H1 (cell line): ENCODE data around the gene POLRMT. TPM values are rescaled to one million over a fixed set of nuclear protein-coding genes. Genes with fewer than 3 reads are reported as not detected.

Experiments
- CEBPB ChIP-seq: IDR thresholded peaks from 2 replicates; pipeline ENCODE4 v1.6.1; 2012; ENCODE audit warnings: low read depth, low read length
- CHD1 ChIP-seq: IDR thresholded peaks from 2 replicates; pipeline ENCODE4 v1.6.1; 2012; ENCODE audit warnings: low read depth, low read length, improper control_type of control experiment
- KDM1A ChIP-seq: fragments of 200-600, 300-600 bp; sonication (generic); IDR thresholded peaks from 2 replicates; pipeline ENCODE4 v1.7.1; 2016; ENCODE audit warnings: mild to moderate bottlenecking, low read length, borderline replicate concordance
- NRF1 ChIP-seq: IDR thresholded peaks from 2 replicates; pipeline ENCODE4 v1.6.1; 2011; ENCODE audit warnings: mild to moderate bottlenecking, low read depth, low read length, improper control_type of control experiment
- POU5F1 ChIP-seq: IDR thresholded peaks from 2 replicates; pipeline ENCODE4 v1.6.1; 2011; ENCODE audit warnings: low read depth, mild to moderate bottlenecking, low read length, moderate library complexity
- TBP ChIP-seq: IDR thresholded peaks from 2 replicates; pipeline ENCODE4 v1.6.1; 2011; ENCODE audit warnings: low read depth, low read length, improper control_type of control experiment
- YY1 ChIP-seq: IDR thresholded peaks from 2 replicates; pipeline ENCODE4 v1.6.1; 2011; ENCODE audit warnings: low read depth, mild to moderate bottlenecking, low read length
- polyA plus RNA-seq, 7 experiments: library from polyadenylated mRNA; depleted of rRNA in 3 of 7; stranded (reverse) in 5 of 7; unstranded in 2 of 7; fragments of >200 nt in 5 of 7; fragments of 200-250 nt in 2 of 7; gene quantifications; 1 replicate in 5 of 7; 2 replicates in 1 of 7; 4 replicates in 1 of 7; pipeline versions ENCODE4 v1.2.1 to v1.2.3, GENCODE V29; 2011 to 2013; ENCODE audit warnings: missing spikeins in 2 of 7, mixed read lengths in 2 of 7
- total RNA-seq: library from RNA; stranded (reverse); fragmentation: NEBNext Ultra II Directional; extraction: Animal tissue kit (Norgen Biotek cat#: 25700); gene quantifications from 2 replicates; pipeline ENCODE4 v1.2.1, GENCODE V29; 2021

The POLRMT gene
- total and polyA plus RNA-seq, 2 of the 8 experiments (the other 6 are each of a cell fraction or from before 2014, with no cell fraction given), result 93.0 to 111 TPM

DNA sequence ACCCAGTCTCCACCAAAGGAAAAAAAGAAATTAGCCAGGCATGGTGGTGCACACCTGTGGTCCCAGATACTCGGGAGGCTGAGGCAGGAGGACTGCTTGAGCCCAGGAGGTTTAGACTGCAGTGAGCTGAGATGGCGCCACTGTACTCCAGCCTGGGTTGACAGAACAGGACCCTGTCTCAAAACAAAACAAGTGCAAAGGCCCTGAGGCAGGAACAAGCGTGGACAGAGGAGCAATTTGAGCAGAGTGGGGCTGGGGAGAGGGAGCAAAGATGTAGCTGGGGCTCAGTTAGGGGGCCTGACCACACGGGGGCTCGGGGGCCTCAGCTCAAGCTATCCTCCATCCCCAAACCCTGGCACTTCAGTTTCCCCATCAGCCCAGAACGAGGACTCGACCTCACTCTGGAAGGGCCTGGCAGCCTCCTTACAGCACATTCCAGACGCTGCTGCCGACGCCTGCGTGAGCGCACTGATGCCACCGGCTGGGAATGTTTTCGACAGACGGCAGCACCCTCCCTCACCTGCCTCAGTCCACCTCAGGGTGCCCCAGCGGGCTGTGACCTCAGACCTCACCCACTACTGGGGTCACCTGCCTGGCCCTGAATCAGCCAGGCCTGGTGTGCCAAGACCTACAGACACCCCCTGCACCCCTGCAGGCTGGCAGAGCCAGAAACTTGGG is 1.8 kb upstream of the POLRMT start (continued):
- TF ChIP-seq NRF1, result no peak
- TF ChIP-seq TBP, result no peak
- TF ChIP-seq CHD1, result no peak
- no peak; the same call in 1 of the 2 replicates for TF ChIP-seq KDM1A
- TF ChIP-seq YY1, result no peak
- TF ChIP-seq POU5F1, result no peak
- no peak for TF ChIP-seq CEBPB
